H7 (cell line): Measurements from ENCODE around the gene PROCR. TPM values are rescaled to one million over a fixed set of nuclear protein-coding genes. Genes with fewer than 3 reads are reported as not detected.
"Not testable (repeated sequence)": the region's sequence is repeated elsewhere in the genome, so short reads cannot be mapped to it uniquely, and the experiment has no call there.

Source experiments
- DNase-seq: peaks from one replicate; pipeline ENCODE4 v3.0.0; 2012
- H3K27me3 ChIP-seq: 2 replicates; pipeline ENCODE4 v1.6.0; 2011; ENCODE audit warnings: mild to moderate bottlenecking, low read length; ENCODE audit not compliant: control insufficient read depth, insufficient read depth
- H3K36me3 ChIP-seq: replicated peaks from 2 replicates; pipeline ENCODE4 v1.5.1; 2011; ENCODE audit warnings: low read length; ENCODE audit not compliant: control insufficient read depth, insufficient read depth
- H3K4me3 ChIP-seq: 2 replicates; pipeline ENCODE4 v1.5.1; 2011; ENCODE audit warnings: low read depth, mild to moderate bottlenecking, control low read depth, low read length, moderate library complexity; ENCODE audit not compliant: insufficient read depth
- total RNA-seq: library from RNA; depleted of rRNA; stranded (reverse); fragments of >200 nt; shearing (Covaris generic); gene quantifications from 2 replicates; pipeline ENCODE4 v1.2.3, GENCODE V29; 2014

PROCR gene
- total RNA-seq, 1 experiment from 2014 or later = 64.9 TPM

DNA sequence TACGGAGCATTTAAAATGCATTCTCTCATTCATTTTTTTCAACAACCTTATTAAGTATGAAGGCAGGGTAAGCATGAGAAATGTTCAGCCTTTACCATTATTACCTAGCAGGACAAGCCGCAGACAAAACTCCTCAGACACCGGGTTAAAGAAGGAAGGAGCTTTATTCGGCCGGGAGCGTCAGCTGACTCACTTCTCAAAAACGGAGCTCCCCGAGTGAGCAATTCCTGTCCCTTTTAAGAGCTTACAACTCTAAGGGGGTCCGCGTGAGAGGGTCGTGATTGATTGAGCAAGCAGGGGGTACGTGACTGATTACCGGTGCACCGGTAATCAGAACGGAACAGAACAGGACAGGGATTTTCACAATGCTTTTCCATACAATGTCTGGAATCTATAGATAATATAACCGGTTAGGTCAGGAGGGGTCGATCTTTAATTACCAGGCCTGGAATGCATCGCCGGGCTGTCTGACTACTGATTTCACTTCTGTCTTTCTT is 24.2 kb upstream of the PROCR start:
- not testable (repeated sequence) for DNase-seq, H3K36me3 ChIP-seq, H3K27me3 ChIP-seq
- H3K4me3 ChIP-seq = peak overlapping the region; percentile 80

DNA sequence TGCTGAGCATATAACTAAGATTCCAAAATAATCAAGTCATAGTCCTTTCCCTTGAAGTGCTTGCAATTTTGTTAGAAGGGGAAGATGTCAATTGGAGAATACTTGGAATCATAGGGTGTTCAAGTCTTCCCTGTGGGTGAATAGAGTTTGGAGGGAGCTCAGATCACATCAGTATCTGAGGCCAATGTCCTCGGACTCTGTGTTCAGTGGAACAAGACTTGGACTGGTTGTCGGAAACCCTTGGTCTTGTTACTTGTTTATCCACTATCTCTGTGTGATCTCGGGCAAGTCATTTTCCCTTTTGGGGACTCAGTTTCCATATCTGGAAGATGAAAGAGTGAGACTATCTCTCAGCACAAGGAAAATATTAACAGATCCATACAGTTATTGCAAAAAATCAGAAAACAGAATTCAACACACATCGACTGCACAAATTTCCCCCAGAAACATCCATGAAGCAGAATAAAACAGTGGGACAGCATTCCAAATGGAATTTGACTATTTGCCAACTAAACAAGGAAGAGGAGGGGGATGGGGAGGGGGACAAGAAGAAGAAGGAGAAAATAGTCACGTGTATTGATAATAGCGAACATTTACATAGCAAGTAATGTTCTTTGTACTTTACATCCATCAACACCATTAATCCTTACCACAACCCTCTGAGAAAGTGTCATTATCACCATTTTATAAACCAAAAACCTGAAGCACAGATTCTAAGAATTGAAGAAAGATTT is 20.9 kb upstream of the PROCR start:
- H3K36me3 ChIP-seq = no peaks in the 10 kb centered on the region
- DNase-seq = no peak
- no peak overlapping the region for H3K4me3 ChIP-seq
- H3K27me3 ChIP-seq = no peaks in the 10 kb centered on the region

DNA sequence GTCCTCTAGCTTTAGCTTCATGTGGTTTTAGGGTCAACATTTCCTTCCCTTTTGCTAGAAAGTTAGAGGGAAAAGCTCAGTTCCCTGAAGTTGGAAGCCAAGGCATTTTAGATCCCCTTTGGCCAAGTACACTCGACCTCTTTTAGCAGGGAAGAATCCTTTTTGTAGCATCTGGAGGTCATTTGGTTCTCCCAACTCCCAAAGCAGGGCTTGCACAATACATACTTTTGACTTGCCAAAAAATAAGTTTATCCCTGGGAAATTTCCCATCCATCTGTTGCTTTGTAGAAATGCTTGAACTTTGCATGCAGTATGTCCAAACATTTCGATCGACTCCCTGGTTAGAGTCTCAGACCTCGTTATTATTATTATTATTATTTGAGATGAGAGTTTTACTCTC is 20.1 kb upstream of the PROCR start:
- no peaks in the 10 kb centered on the region for H3K27me3 ChIP-seq
- no peak overlapping the region for H3K4me3 ChIP-seq
- DNase-seq = no peak
- no peaks in the 10 kb centered on the region for H3K36me3 ChIP-seq

DNA sequence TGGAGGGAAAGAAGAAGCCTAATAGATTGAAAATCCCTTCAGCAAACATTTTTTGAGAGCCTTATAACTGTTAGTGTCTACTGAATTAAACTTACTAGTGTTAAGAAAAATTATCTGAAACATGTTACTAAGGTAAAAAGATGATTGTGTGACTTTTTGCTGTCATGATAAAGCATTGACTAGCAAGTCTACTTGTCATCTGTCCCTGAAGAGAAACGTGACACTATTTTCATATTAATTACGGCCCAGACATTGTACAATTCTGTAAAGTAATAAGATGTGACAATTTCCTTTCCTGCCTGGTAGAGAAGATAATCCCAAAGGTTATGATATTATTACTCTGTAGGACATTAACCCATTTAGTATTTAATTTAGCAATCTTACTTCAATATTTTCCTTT is 15.9 kb upstream of the PROCR start:
- H3K4me3 ChIP-seq = no peak overlapping the region
- no peak for DNase-seq
- H3K27me3 ChIP-seq = no peaks in the 10 kb centered on the region
- H3K36me3 ChIP-seq = no peaks in the 10 kb centered on the region

DNA sequence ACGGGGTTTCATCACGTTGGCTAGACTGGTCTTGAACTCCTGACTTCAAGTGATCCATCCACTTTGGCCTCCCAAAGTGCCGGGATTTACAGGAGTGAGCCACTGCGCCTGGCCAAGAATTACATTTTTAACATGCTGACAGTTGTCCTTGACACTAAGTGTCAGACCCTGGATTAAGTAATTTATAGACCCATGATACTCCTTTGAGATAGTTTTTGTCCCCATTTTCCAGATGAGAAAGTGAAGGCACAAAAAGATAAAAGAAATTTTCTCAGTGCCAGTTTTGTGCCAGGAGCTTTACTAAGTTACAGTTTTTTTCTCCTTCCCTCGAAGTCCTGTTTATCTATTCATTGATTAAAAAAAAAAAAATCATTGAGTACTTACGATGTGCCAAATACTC is 14.9 kb upstream of the PROCR start:
- no peaks in the 10 kb centered on the region for H3K27me3 ChIP-seq
- H3K36me3 ChIP-seq = no peaks in the 10 kb centered on the region
- H3K4me3 ChIP-seq = no peak overlapping the region
- DNase-seq = no peak

DNA sequence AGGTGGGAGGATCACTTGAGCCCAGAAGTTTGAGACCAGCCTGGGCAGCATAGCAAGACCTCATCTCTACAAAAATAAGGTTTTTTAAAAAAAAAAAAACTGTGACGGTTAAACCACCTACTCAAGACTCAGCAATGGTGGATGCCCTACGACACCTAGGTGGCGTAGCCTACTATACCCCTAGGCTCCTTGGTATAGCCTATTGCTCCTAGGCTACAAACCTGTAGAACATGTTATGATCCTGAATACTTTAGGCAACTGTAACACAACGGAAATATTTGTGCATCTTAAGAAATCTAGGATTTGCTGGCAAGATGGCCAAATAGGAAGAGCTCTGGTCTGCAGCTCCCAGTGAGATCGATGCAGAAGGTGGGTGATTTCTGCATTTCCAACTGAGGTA is 11.5 kb upstream of the PROCR start:
- not testable (repeated sequence) for DNase-seq, H3K27me3 ChIP-seq, H3K36me3 ChIP-seq, H3K4me3 ChIP-seq

DNA sequence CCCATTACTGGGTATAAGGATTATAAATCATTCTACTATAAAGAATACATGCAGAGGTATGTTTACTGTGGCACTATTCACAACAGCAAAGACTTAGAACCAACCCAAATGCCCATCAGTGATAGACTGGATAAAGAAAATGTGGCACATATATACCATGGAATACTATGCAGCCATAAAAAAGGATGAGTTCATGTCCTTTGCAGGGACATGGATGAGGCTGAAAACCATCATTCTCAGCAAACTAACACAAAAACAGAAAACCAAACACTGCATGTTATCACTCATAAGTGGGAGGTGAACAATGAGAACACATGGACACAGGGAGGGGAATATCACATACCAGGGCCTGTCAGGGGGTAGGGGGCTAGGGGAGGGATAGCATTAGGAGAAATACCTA is 7.3 kb upstream of the PROCR start:
- not testable (repeated sequence) for H3K4me3 ChIP-seq, H3K36me3 ChIP-seq, H3K27me3 ChIP-seq, DNase-seq

DNA sequence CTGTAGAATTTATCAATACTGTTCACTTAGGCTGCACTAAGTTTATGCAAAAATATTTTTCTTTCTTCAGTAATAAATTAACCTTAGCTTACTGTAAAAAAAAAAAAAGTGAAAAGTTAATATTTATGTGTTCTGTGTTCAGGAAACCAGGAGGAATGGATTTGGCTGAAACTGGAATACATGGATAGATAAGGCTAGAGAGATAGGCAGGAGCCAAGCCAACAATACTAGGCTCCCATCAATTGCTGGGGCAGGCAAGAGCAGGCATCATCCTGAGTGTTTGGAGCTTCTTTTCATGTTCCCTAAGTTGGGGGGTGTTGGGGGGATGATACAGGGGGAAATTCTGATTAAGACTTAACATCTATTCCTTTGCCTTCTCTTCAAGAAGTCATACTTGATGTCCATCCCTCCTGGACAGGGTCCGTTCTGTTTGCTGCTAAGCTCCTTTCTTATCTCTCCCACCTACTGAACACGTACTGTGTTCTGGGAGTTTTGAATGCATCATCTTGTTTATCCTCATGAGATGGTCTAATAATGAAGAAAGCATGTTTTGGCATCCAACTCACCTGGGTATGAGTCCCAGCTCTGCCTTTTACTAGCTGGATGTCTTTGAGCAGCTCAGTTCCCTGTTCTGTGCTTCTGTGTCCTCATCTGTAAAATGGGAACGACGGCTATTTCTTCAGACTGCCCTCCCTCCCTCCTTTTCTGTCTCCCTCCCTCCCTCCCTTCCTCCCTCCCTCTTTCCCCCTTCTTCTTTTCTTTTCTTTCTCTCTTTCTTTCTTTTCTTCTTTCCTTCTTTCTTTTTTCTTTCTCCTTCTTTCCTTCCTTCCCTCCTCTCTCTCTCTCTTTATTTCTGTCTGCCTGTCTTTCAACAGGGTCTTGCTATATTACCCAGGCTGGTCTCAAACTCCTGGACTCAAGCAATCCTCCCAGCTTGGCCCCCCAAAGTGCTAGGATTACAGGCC is 6.4 kb upstream of the PROCR start:
- no peak overlapping the region for H3K4me3 ChIP-seq
- no peaks in the 10 kb centered on the region for H3K27me3 ChIP-seq
- H3K36me3 ChIP-seq = no peaks in the 10 kb centered on the region
- DNase-seq = no peak

DNA sequence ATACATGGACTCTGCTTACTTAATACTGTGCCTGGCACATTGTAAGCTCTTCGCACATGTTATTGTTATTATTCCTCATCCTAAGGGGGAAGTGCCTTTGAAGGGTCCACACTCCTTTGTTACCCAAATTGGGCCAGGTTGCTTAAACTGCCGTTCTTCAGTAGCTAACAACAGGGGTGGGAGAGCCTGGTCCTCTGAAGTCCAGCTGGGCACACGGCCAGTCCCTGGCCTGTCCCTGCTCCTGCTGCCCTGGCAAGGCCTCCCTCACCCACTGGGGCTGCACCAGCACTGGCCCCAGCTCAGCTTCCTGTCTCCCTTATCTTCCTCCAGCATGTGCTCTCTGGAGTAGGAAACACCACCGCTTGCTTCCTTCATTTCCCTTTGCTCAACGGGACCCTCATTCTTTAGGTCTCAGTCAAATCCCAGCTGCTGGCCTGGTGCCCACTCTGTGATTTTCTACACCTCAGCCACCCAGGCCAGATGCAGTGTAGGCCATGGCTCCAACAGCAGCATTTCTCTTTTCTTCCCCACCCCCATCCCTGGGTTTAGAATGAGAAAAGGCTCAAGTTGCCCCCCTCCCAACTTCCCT is 5.5 kb upstream of the PROCR start:
- Histone ChIP-seq H3K4me3 (no peak overlapping the region), H3K36me3 (no peaks in the 10 kb centered on the region), H3K27me3 (no peaks in the 10 kb centered on the region)
- peak; percentile 72 for DNase-seq

DNA sequence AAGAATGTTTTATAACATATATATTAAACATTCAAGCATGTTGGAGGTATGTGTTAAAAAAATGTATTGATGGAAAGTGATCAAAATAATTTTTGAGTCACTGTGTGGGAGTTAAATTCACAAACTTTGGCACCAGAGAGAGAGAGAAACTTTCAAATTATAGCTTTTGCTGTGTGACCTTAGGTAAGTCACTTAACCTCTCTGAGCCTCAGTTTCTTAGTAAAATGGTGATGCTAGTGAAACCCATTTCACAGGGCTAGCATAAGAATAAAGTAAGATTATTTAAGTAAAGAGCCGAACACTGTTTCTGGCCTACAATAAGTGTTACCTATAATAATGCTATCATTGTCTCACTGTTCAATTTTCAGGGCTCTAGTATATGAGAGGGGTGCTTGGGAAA is 4.1 kb upstream of the PROCR start:
- DNase-seq = no peak
- H3K36me3 ChIP-seq = no peaks in the 10 kb centered on the region
- H3K27me3 ChIP-seq = no peaks in the 10 kb centered on the region
- H3K4me3 ChIP-seq = no peak overlapping the region

DNA sequence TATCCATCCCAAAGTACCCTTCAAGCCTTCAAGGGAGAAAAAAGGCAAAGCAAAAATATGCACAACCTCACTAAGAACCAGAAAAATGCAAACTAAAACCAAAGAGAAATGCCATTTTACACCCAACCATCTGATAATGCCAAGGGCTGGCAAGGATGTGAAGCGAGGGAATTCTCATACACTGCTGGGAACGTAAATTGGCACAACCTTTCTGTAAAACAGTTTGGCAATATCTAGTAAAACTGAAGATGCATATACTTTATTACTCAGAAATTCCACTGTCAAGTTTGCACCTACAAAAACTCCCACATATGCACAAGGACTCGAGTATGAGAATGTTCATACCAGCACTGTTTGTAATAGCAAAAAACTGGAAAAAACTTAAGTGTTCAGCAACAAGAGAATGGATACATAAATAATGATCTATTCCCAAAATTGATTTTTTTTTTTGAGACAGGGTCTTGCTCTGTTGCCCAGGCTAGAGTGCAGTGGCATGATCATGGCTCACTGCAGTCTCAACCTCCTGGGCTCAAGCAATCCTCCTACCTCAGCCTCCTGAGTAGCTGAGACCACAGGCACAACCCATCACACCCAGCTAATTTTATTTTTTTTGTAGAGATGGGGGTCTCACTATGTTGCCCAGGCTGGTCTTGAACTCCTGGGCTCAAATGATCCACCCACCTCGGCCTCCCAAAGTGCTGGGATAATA is 3.0 kb upstream of the PROCR start:
- H3K4me3 ChIP-seq, H3K36me3 ChIP-seq, H3K27me3 ChIP-seq, DNase-seq: not testable (repeated sequence)

DNA sequence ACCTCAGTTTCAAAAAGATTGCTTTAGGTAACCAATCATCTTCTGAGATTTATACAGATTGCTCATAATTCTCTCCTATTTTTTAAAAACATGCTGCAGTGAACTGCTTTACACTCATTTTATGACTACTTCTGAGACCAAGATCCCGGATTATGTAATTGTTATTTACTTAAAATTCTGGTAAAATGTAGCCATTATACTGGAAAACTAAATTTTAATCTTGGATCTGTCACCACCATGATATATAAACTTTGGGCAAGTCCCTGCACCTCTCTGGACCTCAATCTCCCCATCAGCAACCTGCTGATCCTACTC is 477 bp upstream of the PROCR start:
- Histone ChIP-seq H3K4me3 (peak overlapping the region; percentile 47; the same call in 1 of the 2 replicates), H3K36me3 (no peaks in the 10 kb centered on the region; the same call in 1 of the 2 replicates), H3K27me3 (no peaks in the 10 kb centered on the region)
- DNase-seq = no peak

DNA sequence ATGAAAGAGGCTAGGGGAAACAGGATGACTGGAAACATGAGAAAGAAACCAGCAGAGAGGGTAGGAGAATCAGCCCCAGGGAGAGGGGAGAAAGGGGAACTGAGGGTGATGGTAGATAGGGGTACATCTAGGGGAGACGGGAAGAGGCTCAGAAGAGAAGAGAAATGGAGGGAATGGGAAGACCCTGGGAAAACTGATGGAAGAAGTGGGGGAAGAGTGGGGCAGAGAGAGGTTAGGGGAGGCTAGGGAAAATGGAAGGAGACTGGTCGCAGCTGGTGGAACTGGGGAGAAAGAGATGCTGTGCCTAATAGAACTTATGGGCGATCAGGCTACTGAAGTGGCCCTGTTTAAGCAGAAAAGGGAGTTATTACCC is 548 bp downstream of the PROCR start:
- Histone ChIP-seq H3K27me3 (no peaks in the 10 kb centered on the region), H3K36me3 (peaks cover 3% of the 10 kb centered on the region), H3K4me3 (peak overlapping the region; percentile 47)
- DNase-seq = no peak

DNA sequence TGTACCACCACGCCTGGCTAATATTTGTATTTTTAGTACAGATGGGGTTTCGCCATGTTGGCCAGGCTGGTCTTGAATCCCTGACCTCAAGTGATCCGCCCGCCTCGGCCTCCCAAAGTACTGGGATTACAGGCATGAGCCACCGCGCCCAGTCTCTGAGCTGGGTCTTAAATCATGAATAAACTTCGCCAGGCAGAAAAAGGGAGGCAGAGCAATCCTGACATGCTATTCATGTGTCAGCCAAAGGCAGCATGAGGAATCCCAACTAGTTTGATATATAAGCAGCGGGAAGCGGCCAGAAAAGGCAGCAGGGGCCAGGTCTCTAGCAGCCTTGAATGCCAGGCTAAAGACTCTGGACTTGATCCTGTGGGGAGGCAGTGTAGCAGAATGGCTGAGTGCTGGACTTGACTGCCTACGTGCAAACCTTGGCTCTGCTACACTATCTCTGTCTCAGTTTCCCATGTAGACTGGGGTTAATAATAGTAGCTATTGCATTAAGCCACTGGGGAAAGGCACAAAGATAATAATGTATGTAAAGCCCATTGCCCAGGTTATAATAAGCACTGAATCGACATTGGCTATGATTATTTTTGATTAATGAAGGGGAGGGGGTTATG is 1.8 kb downstream of the PROCR start:
- Histone ChIP-seq H3K27me3 (no peaks in the 10 kb centered on the region), H3K4me3 (no peak overlapping the region), H3K36me3 (peaks cover 3% of the 10 kb centered on the region)
- no peak for DNase-seq
